Measurements from ENCODE around the gene UGT1A3.

UGT1A3 gene

GRCh38 chr2:233795735-233796171 lies 66.9 kb downstream of the UGT1A3 start:
- no peak for DNase-seq (ENCODE audit: low read depth in 2 of 2)

- DNase-seq (ENCODE audit: low read depth in 2 of 2): no peak
These were observed 67.4 kb downstream of the UGT1A3 start for GRCh38 chr2:233796254-233796653.

GRCh38 chr2:233798335-233799086 lies 69.7 kb downstream of the UGT1A3 start:
- no peak for DNase-seq (ENCODE audit: low read depth in 2 of 2)

- DNase-seq (ENCODE audit: low read depth in 2 of 2): no peak
These were observed 70.3 kb downstream of the UGT1A3 start for GRCh38 chr2:233799087-233799665.

- DNase-seq (ENCODE audit: low read depth in 2 of 2): no peak
These were observed 70.9 kb downstream of the UGT1A3 start for GRCh38 chr2:233799716-233800115.

- DNase-seq (ENCODE audit: low read depth in 2 of 2): no peak
These were observed 71.4 kb downstream of the UGT1A3 start for GRCh38 chr2:233800208-233800607.

GRCh38 chr2:233801357-233802131 lies 72.7 kb downstream of the UGT1A3 start:
- no peak for DNase-seq (ENCODE audit: low read depth in 2 of 2)

GRCh38 chr2:233802132-233802815 lies 73.4 kb downstream of the UGT1A3 start:
- no peak for DNase-seq (ENCODE audit: low read depth in 2 of 2)

- DNase-seq (ENCODE audit: low read depth in 2 of 2): no peak
These were observed 74.6 kb downstream of the UGT1A3 start for GRCh38 chr2:233803292-233803911.

GRCh38 chr2:233803994-233804393 lies 75.2 kb downstream of the UGT1A3 start:
- DNase-seq (ENCODE audit: low read depth in 2 of 2): no peak

GRCh38 chr2:233807215-233807865 lies 78.5 kb downstream of the UGT1A3 start:
- no peak for DNase-seq (ENCODE audit: low read depth in 2 of 2)

- DNase-seq (ENCODE audit: low read depth in 2 of 2): no peak
These were observed 79.4 kb downstream of the UGT1A3 start for GRCh38 chr2:233807966-233808935.

GRCh38 chr2:233810385-233810784 lies 81.5 kb downstream of the UGT1A3 start:
- no peak for DNase-seq (ENCODE audit: low read depth in 2 of 2)

- no peak for DNase-seq (ENCODE audit: low read depth in 2 of 2)
These were observed 82.2 kb downstream of the UGT1A3 start for GRCh38 chr2:233811087-233811486.

GRCh38 chr2:233811732-233812131 lies 82.9 kb downstream of the UGT1A3 start:
- no peak for DNase-seq (ENCODE audit: low read depth in 2 of 2)

GRCh38 chr2:233813236-233814055 lies 84.6 kb downstream of the UGT1A3 start:
- no peak for DNase-seq (ENCODE audit: low read depth in 2 of 2)

GRCh38 chr2:233814056-233814835 lies 85.4 kb downstream of the UGT1A3 start:
- no peak for DNase-seq (ENCODE audit: low read depth in 2 of 2)

GRCh38 chr2:233815861-233816260 lies 87.0 kb downstream of the UGT1A3 start:
- no peak for DNase-seq (ENCODE audit: low read depth in 2 of 2)
